GM12865 (cell line): ENCODE measurements around the gene IFI27.

Experiments
- DNase-seq: peaks from one replicate; pipeline ENCODE4 v3.0.0; 2010; ENCODE audit warnings: low read depth
- H3K4me3 ChIP-seq: 2 replicates; pipeline ENCODE4 v1.5.1; 2011; ENCODE audit warnings: mild to moderate bottlenecking, low read depth, low read length, control low read depth
- CTCF ChIP-seq: IDR thresholded peaks from 2 replicates; pipeline ENCODE4 v1.5.1; 2011; ENCODE audit warnings: low read length, control low read depth, low read depth, inconsistent platforms; ENCODE audit not compliant: insufficient read depth; ENCODE audit errors: missing control alignments

The IFI27 gene

GRCh38 chr14:94124582-94125377 is 14.2 kb downstream of the IFI27 start:
- H3K4me3 ChIP-seq, result no peak overlapping the region
- TF ChIP-seq CTCF, result no peak
- DNase-seq, result no peak

GRCh38 chr14:94125659-94126418 is 15.3 kb downstream of the IFI27 start:
- no peak for DNase-seq
- H3K4me3 ChIP-seq, result no peak overlapping the region
- TF ChIP-seq CTCF, result no peak

- H3K4me3 ChIP-seq, result no peak overlapping the region
- TF ChIP-seq CTCF, result no peak
These were observed 15.8 kb downstream of the IFI27 start for GRCh38 chr14:94126419-94126677.

GRCh38 chr14:94126800-94127199 is 16.3 kb downstream of the IFI27 start:
- H3K4me3 ChIP-seq, result no peak overlapping the region
- no peak for TF ChIP-seq CTCF
- no peak for DNase-seq

More at GRCh38 chr14:94126419-94126677, 15.8 kb downstream of the IFI27 start:
- DNase-seq, result no peak

GRCh38 chr14:94127330-94127729 is 16.8 kb downstream of the IFI27 start:
- no peak for TF ChIP-seq CTCF
- DNase-seq, result no peak
- H3K4me3 ChIP-seq, result no peak overlapping the region

GRCh38 chr14:94128216-94128839 is 17.8 kb downstream of the IFI27 start:
- TF ChIP-seq CTCF, result no peak
- no peak for DNase-seq
- peak overlapping the region; percentile 87 for H3K4me3 ChIP-seq
